GM12878 (cell line): ENCODE data around the gene NUB1. TPM values are rescaled to one million over a fixed set of nuclear protein-coding genes. Genes with fewer than 3 reads are reported as not detected.

ENCODE experiments used
- ATAC-seq: fragments of 200-7000 bp; cut with Tn5 transposase; 3 replicates; pipeline ENCODE4 v1.9.1; 2020; ENCODE audit warnings: mild to moderate bottlenecking, moderate library complexity
- BruUV-seq: library from RNA; stranded (reverse); fragments of 400-500 nt; replicated peaks from 2 replicates; lab custom pipeline; 2021; lab: Mats Ljungman, UMichigan
- CTCF ChIA-PET: fragments of 300-600 bp; sonication (Branson Sonifier 250); formaldehyde crosslinking; extraction: SDS; loops from one replicate; lab custom pipeline; 2021; ENCODE audit warnings: inconsistent platforms; lab: Yijun Ruan, JAX
- POLR2A ChIA-PET: fragments of 350-600 bp; formaldehyde crosslinking; extraction: SDS; loops from one replicate; lab custom pipeline; 2021; ENCODE audit warnings: inconsistent platforms; lab: Charles Lee
- RAD21 ChIA-PET: fragments of 300-600 bp; sonication (Branson Sonifier 250); formaldehyde crosslinking; loops from one replicate; lab custom pipeline; 2023; ENCODE audit warnings: antibody characterized with exemption; ENCODE audit not compliant: unreplicated experiment; lab: Charles Lee
- SMC1A ChIA-PET: fragments of 300-600 bp; sonication (Branson Sonifier 250); formaldehyde crosslinking; loops from one replicate; lab custom pipeline; 2023; ENCODE audit not compliant: unreplicated experiment, uncharacterized antibody; lab: Charles Lee
- DNase-seq: peaks from one replicate; pipeline ENCODE4 v3.0.0-alpha.2; 2011; ENCODE audit warnings: low read depth, low spot score
- FAIRE-seq: peaks from 3 replicates; lab custom pipeline; 2011; peaks lifted over from hg19 to GRCh38; lab: Jason Lieb, UNC
- H2AFZ ChIP-seq: 2 replicates; pipeline ENCODE4 v1.6.0; 2011; ENCODE audit warnings: low read depth, low read length, control low read depth; ENCODE audit not compliant: control insufficient read depth
- H3K27ac ChIP-seq: 2 replicates; pipeline ENCODE4 v1.5.1; 2011; ENCODE audit warnings: control low read depth; ENCODE audit not compliant: control insufficient read depth, insufficient read depth
- H3K27me3 ChIP-seq, 2 experiments: replicated peaks in 1 of 2; 2 replicates each; pipeline versions ENCODE4 v1.6.0 to v1.6.1; 2011; ENCODE audit warnings: low read length in 1 of 2; ENCODE audit not compliant: control insufficient read depth in 2 of 2, insufficient read depth in 2 of 2
- H3K36me3 ChIP-seq, 2 experiments: 2 replicates each; pipeline ENCODE4 v1.5.1; 2011; ENCODE audit warnings: low read length in 1 of 2; ENCODE audit not compliant: control insufficient read depth in 2 of 2, insufficient read depth in 2 of 2
- H3K4me1 ChIP-seq: 2 replicates; pipeline ENCODE4 v1.6.1; 2011; ENCODE audit warnings: mild to moderate bottlenecking, low read length, moderate library complexity, mixed read lengths; ENCODE audit not compliant: control insufficient read depth, insufficient read depth
- H3K4me2 ChIP-seq: 2 replicates; pipeline ENCODE4 v1.6.0; 2011; ENCODE audit warnings: control low read depth; ENCODE audit not compliant: control insufficient read depth, insufficient read depth
- H3K4me3 ChIP-seq: fragments of 200-600 bp; sonication (generic); 2 replicates; pipeline ENCODE4 v1.5.1; 2016
- H3K79me2 ChIP-seq: 2 replicates; pipeline ENCODE4 v1.6.0; 2011; ENCODE audit warnings: low read length; ENCODE audit not compliant: control insufficient read depth, insufficient read depth
- H3K9ac ChIP-seq: 2 replicates; pipeline ENCODE4 v1.8.0; 2011; ENCODE audit warnings: low read length, control low read depth, mixed read lengths; ENCODE audit not compliant: control insufficient read depth, insufficient read depth
- H3K9me3 ChIP-seq: replicated peaks from 3 replicates; pipeline ENCODE4 v1.5.1; 2011; ENCODE audit warnings: mild to moderate bottlenecking, low read length; ENCODE audit not compliant: control insufficient read depth, insufficient read depth
- H4K20me1 ChIP-seq: 2 replicates; pipeline ENCODE4 v1.6.0; 2011; ENCODE audit not compliant: control insufficient read depth, insufficient read depth
- LARP7 ChIP-seq: fragments of 450-650 bp; IDR thresholded peaks from 2 replicates; pipeline ENCODE4 v1.6.1; 2017; ENCODE audit warnings: mild to moderate bottlenecking
- ZNF24 ChIP-seq: fragments of 450-650 bp; IDR thresholded peaks from 2 replicates; pipeline ENCODE4 v1.6.1; 2017; ENCODE audit warnings: antibody characterized with exemption, mild to moderate bottlenecking
- ZNF274 ChIP-seq: IDR thresholded peaks from one replicate; pipeline ENCODE4 v1.8.0; 2011; ENCODE audit not compliant: insufficient read length, insufficient read depth
- WGBS: methylation state at CpG from one replicate; pipeline ENCODE4 v1.1.6; 2016; ENCODE audit warnings: low lambda C conversion rate; ENCODE audit not compliant: insufficient replicate concordance, insufficient coverage; ENCODE audit errors: missing lambda C conversion rate; 5-methylcytosine and 5-hydroxymethylcytosine counted together
- in situ Hi-C: fragments of 300-500 bp; cut with MboI; formaldehyde crosslinking; loops from 9 replicates; pipeline ENCODE4 v1.14.3; 2018; ENCODE audit warnings: mixed read lengths
- intact Hi-C: fragments of 100-400 bp; cut with micrococcal nuclease; formaldehyde crosslinking; loops from one replicate; pipeline ENCODE4 v1.14.2; 2022; ENCODE audit not compliant: unreplicated experiment
- polyA plus RNA-seq, 11 experiments: library from polyadenylated mRNA; depleted of rRNA in 4 of 11; unstranded in 6 of 11; stranded (reverse) in 5 of 11; fragments of >200 nt; fragmentation: Nextera tagmentation in 4 of 11; fragmentation: Illumina TruSeq in 1 of 11; extraction: Ambion mirVana in 4 of 11; extraction: Trizol in 1 of 11; gene quantifications; 1 replicate in 1 of 11; 2 replicates in 10 of 11; pipeline versions ENCODE4 v1.2.1 to v1.2.3, GENCODE V29; 2011 to 2016; ENCODE audit warnings: inconsistent platforms in 2 of 11, missing spikeins in 2 of 11, low read depth in 1 of 11
- total RNA-seq, 4 experiments: library from RNA; depleted of rRNA in 3 of 4; stranded (reverse); fragments of >200 nt in 3 of 4; fragmentation: Illumina TruSeq in 1 of 4; extraction: Trizol in 1 of 4; gene quantifications; 2 replicates each; pipeline versions ENCODE4 v1.2.1 to v1.2.3, GENCODE V29; 2013 to 2021
- TF ChIP-seq, protein P1 (sequence below): IDR thresholded peaks from 2 replicates; pipeline ENCODE4 v1.6.1; 2011; ENCODE audit warnings: borderline replicate concordance, low read depth, mild to moderate bottlenecking, moderate library complexity, mixed read lengths, low read length; ENCODE audit not compliant: insufficient read depth; ENCODE audit errors: extremely low read length
- TF ChIP-seq, protein P2 (sequence below): IDR thresholded peaks from 2 replicates; pipeline ENCODE4 v1.6.1; 2012; ENCODE audit warnings: low read depth, low read length, improper control_type of control experiment
- TF ChIP-seq, protein P3 (sequence below): fragments of 450-650 bp; IDR thresholded peaks from 2 replicates; pipeline ENCODE4 v1.6.1; 2017; ENCODE audit warnings: mild to moderate bottlenecking, moderate library complexity
- TF ChIP-seq, protein P4 (sequence below): fragments of 450-650 bp; IDR thresholded peaks from 2 replicates; pipeline ENCODE4 v1.6.1; 2018; ENCODE audit warnings: mild to moderate bottlenecking, low read depth, moderate library complexity; ENCODE audit not compliant: partially characterized antibody
- TF ChIP-seq, protein P5 (sequence below): fragments of 450-650 bp; formaldehyde crosslinking; IDR thresholded peaks from 2 replicates; pipeline ENCODE4 v1.4.0; 2022; ENCODE audit warnings: mild to moderate bottlenecking, moderate library complexity
- TF ChIP-seq, protein P6 (sequence below): fragments of 450-650 bp; IDR thresholded peaks from 2 replicates; pipeline ENCODE4 v1.6.1; 2017; ENCODE audit warnings: borderline replicate concordance

NUB1 gene
- total and polyA plus RNA-seq, 10 of the 15 experiments (the other 5 are each of a cell fraction or from before 2014, with no cell fraction given), result 24.1 to 102 (median 49.0) TPM

DNA sequence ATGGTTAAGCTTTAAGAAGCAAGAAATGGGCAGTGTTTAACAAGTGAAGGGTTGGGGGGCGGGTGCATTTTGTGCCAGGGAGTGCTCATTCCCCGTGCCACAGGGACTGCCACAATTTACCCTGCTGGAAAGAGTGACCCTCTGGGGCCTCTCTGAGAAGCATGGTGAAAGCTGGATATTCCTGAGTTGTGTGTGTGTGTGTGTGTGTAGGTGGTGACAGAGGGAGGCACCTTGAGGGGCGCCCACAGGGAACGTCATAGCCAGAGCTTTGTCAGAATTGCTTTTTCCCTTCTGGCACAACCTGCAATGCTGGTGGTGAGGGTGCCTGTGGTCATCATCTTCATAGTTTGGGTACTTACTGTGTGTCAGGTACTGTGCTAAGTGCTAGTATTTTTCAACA, 70.7 kb downstream of the NUB1 start:
- ATAC-seq, result no peak
- H3K9me3 ChIP-seq, result no peaks in the 10 kb centered on the region
- no peak overlapping the region for H3K4me2 ChIP-seq
- H2AFZ ChIP-seq, result no peak overlapping the region
- DNase-seq, result no peak
- no peaks in the 10 kb centered on the region for H3K36me3 ChIP-seq
- ChIA-PET SMC1A (no interaction called here), RAD21 (interaction anchor here (0.8 to 1.6 kb wide), 2 partner anchors 60 to 105 kb away, joined by 3 to 4 read pairs; no protein-coding TSS in a partner anchor), CTCF (interaction anchor here (0.5 to 1.2 kb wide), 3 partner anchors 36 to 102 kb away, joined by 3 to 4 read pairs (median 3); no protein-coding TSS in a partner anchor), POLR2A (interaction anchor here (0.6 kb wide), 1 partner anchor 29 kb away, joined by 6 read pairs; no protein-coding TSS in a partner anchor)
- no peak for FAIRE-seq
- H3K9ac ChIP-seq, result no peak overlapping the region
- in situ Hi-C loops, result no loop called here
- WGBS, result 13% methylated on average over 4 of the region's 4 CpGs
- no peaks in the 10 kb centered on the region for H4K20me1 ChIP-seq
- no peaks in the 10 kb centered on the region for H3K4me1 ChIP-seq
- H3K27me3 ChIP-seq, result peaks cover 12 to 15% of the 10 kb centered on the region in 2 experiments
- H3K79me2 ChIP-seq, result no peaks in the 10 kb centered on the region
- no peak overlapping the region for H3K27ac ChIP-seq
- intact Hi-C loops, result no loop called here
- no peak overlapping the region for H3K4me3 ChIP-seq
- BruUV-seq, result no TSS peak
- TF ChIP-seq, protein P1, sequence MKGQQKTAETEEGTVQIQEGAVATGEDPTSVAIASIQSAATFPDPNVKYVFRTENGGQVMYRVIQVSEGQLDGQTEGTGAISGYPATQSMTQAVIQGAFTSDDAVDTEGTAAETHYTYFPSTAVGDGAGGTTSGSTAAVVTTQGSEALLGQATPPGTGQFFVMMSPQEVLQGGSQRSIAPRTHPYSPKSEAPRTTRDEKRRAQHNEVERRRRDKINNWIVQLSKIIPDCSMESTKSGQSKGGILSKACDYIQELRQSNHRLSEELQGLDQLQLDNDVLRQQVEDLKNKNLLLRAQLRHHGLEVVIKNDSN, result no peak
- TF ChIP-seq LARP7, result no peak
- TF ChIP-seq ZNF274, result no peak
- no peak for TF ChIP-seq ZNF24
- TF ChIP-seq, protein P2, sequence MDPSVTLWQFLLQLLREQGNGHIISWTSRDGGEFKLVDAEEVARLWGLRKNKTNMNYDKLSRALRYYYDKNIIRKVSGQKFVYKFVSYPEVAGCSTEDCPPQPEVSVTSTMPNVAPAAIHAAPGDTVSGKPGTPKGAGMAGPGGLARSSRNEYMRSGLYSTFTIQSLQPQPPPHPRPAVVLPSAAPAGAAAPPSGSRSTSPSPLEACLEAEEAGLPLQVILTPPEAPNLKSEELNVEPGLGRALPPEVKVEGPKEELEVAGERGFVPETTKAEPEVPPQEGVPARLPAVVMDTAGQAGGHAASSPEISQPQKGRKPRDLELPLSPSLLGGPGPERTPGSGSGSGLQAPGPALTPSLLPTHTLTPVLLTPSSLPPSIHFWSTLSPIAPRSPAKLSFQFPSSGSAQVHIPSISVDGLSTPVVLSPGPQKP, result no peak
- TF ChIP-seq, protein P3, sequence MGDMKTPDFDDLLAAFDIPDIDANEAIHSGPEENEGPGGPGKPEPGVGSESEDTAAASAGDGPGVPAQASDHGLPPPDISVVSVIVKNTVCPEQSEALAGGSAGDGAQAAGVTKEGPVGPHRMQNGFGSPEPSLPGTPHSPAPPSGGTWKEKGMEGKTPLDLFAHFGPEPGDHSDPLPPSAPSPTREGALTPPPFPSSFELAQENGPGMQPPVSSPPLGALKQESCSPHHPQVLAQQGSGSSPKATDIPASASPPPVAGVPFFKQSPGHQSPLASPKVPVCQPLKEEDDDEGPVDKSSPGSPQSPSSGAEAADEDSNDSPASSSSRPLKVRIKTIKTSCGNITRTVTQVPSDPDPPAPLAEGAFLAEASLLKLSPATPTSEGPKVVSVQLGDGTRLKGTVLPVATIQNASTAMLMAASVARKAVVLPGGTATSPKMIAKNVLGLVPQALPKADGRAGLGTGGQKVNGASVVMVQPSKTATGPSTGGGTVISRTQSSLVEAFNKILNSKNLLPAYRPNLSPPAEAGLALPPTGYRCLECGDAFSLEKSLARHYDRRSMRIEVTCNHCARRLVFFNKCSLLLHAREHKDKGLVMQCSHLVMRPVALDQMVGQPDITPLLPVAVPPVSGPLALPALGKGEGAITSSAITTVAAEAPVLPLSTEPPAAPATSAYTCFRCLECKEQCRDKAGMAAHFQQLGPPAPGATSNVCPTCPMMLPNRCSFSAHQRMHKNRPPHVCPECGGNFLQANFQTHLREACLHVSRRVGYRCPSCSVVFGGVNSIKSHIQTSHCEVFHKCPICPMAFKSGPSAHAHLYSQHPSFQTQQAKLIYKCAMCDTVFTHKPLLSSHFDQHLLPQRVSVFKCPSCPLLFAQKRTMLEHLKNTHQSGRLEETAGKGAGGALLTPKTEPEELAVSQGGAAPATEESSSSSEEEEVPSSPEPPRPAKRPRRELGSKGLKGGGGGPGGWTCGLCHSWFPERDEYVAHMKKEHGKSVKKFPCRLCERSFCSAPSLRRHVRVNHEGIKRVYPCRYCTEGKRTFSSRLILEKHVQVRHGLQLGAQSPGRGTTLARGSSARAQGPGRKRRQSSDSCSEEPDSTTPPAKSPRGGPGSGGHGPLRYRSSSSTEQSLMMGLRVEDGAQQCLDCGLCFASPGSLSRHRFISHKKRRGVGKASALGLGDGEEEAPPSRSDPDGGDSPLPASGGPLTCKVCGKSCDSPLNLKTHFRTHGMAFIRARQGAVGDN, result no peak
- TF ChIP-seq, protein P4, sequence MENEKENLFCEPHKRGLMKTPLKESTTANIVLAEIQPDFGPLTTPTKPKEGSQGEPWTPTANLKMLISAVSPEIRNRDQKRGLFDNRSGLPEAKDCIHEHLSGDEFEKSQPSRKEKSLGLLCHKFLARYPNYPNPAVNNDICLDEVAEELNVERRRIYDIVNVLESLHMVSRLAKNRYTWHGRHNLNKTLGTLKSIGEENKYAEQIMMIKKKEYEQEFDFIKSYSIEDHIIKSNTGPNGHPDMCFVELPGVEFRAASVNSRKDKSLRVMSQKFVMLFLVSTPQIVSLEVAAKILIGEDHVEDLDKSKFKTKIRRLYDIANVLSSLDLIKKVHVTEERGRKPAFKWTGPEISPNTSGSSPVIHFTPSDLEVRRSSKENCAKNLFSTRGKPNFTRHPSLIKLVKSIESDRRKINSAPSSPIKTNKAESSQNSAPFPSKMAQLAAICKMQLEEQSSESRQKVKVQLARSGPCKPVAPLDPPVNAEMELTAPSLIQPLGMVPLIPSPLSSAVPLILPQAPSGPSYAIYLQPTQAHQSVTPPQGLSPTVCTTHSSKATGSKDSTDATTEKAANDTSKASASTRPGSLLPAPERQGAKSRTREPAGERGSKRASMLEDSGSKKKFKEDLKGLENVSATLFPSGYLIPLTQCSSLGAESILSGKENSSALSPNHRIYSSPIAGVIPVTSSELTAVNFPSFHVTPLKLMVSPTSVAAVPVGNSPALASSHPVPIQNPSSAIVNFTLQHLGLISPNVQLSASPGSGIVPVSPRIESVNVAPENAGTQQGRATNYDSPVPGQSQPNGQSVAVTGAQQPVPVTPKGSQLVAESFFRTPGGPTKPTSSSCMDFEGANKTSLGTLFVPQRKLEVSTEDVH, result no peak
- TF ChIP-seq, protein P5, sequence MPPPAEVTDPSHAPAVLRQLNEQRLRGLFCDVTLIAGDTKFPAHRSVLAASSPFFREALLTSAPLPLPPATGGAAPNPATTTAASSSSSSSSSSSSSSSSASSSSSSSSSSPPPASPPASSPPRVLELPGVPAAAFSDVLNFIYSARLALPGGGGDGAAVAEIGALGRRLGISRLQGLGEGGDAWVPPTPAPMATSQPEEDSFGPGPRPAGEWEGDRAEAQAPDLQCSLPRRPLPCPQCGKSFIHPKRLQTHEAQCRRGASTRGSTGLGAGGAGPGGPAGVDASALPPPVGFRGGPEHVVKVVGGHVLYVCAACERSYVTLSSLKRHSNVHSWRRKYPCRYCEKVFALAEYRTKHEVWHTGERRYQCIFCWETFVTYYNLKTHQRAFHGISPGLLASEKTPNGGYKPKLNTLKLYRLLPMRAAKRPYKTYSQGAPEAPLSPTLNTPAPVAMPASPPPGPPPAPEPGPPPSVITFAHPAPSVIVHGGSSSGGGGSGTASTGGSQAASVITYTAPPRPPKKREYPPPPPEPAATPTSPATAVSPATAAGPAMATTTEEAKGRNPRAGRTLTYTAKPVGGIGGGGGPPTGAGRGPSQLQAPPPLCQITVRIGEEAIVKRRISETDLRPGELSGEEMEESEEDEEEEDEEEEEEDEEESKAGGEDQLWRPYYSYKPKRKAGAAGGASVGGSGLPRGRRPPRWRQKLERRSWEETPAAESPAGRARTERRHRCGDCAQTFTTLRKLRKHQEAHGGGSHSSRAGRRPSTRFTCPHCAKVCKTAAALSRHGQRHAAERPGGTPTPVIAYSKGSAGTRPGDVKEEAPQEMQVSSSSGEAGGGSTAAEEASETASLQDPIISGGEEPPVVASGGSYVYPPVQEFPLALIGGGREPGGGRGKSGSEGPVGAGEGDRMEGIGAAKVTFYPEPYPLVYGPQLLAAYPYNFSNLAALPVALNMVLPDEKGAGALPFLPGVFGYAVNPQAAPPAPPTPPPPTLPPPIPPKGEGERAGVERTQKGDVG, result no peak
- TF ChIP-seq, protein P6, sequence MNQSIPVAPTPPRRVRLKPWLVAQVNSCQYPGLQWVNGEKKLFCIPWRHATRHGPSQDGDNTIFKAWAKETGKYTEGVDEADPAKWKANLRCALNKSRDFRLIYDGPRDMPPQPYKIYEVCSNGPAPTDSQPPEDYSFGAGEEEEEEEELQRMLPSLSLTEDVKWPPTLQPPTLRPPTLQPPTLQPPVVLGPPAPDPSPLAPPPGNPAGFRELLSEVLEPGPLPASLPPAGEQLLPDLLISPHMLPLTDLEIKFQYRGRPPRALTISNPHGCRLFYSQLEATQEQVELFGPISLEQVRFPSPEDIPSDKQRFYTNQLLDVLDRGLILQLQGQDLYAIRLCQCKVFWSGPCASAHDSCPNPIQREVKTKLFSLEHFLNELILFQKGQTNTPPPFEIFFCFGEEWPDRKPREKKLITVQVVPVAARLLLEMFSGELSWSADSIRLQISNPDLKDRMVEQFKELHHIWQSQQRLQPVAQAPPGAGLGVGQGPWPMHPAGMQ, result no peak
